GM23338 (cell line): ENCODE measurements around the gene ZNF860. TPM values are rescaled to one million over a fixed set of nuclear protein-coding genes. Genes with fewer than 3 reads are reported as not detected.

Experiments
- ATAC-seq: fragments of 200-7000 bp; cut with Tn5 transposase; 3 replicates; pipeline ENCODE4 v1.9.1; 2020
- DNase-seq: peaks from one replicate; pipeline ENCODE4 v3.0.0-alpha.2; 2015; ENCODE audit warnings: low spot score
- H2AFZ ChIP-seq: fragments of 200-600 bp; sonication (generic); 2 replicates; pipeline ENCODE4 v1.8.0; 2016; ENCODE audit warnings: antibody characterized with exemption, mild to moderate bottlenecking, moderate library complexity
- H3F3A ChIP-seq: fragments of 200-600 bp; sonication (generic); replicated peaks from 2 replicates; pipeline ENCODE4 v1.8.0; 2017; ENCODE audit warnings: antibody characterized with exemption, mixed run types, low read depth
- H3K27ac ChIP-seq: fragments of 200-600 bp; sonication (generic); 2 replicates; pipeline ENCODE4 v1.6.1; 2016; ENCODE audit warnings: low read depth
- H3K27me3 ChIP-seq: fragments of 200-600 bp; sonication (generic); 2 replicates; pipeline ENCODE4 v1.8.0; 2016; ENCODE audit warnings: mild to moderate bottlenecking, mixed run types, moderate library complexity; ENCODE audit not compliant: insufficient read depth
- H3K36me3 ChIP-seq: fragments of 200-600 bp; sonication (generic); 2 replicates; pipeline ENCODE4 v1.8.0; 2016; ENCODE audit warnings: mild to moderate bottlenecking; ENCODE audit not compliant: insufficient read depth
- H3K4me1 ChIP-seq: fragments of 200-600 bp; sonication (generic); 2 replicates; pipeline ENCODE4 v1.8.0; 2016; ENCODE audit warnings: mild to moderate bottlenecking, moderate library complexity; ENCODE audit not compliant: insufficient read depth
- H3K4me2 ChIP-seq: fragments of 200-600 bp; sonication (generic); 2 replicates; pipeline ENCODE4 v1.7.1; 2017; ENCODE audit warnings: mixed run types
- H3K4me3 ChIP-seq: fragments of 200-600 bp; sonication (generic); 2 replicates; pipeline ENCODE4 v1.6.1; 2016; ENCODE audit warnings: mixed run types
- H3K79me2 ChIP-seq: fragments of 200-600 bp; sonication (generic); replicated peaks from 2 replicates; pipeline ENCODE4 v1.8.0; 2017; ENCODE audit warnings: mild to moderate bottlenecking; ENCODE audit not compliant: insufficient read depth
- H3K9me2 ChIP-seq: fragments of 200-600 bp; sonication (generic); 2 replicates; pipeline ENCODE4 v1.8.0; 2017; ENCODE audit not compliant: insufficient read depth
- H4K20me1 ChIP-seq: fragments of 200-600 bp; sonication (generic); replicated peaks from 2 replicates; pipeline ENCODE4 v1.8.0; 2017; ENCODE audit warnings: mild to moderate bottlenecking; ENCODE audit not compliant: insufficient read depth
- H3K27ac Mint-ChIP-seq: 2 replicates; pipeline ENCODE4 v1.8.0; 2020; ENCODE audit warnings: inconsistent platforms, mild to moderate bottlenecking, moderate library complexity, mixed read lengths
- H3K27me3 Mint-ChIP-seq: 3 replicates; pipeline ENCODE4 v1.8.0; 2022; ENCODE audit warnings: low read depth, mild to moderate bottlenecking, moderate library complexity, mixed read lengths, inconsistent platforms; ENCODE audit not compliant: insufficient read depth, poor library complexity
- H3K36me3 Mint-ChIP-seq: 3 replicates; pipeline ENCODE4 v1.8.0; 2021; ENCODE audit warnings: low read depth, mild to moderate bottlenecking, inconsistent platforms, moderate library complexity, mixed read lengths
- H3K4me1 Mint-ChIP-seq: 3 replicates; pipeline ENCODE4 v1.8.0; 2020; ENCODE audit warnings: mild to moderate bottlenecking, inconsistent platforms, mixed read lengths
- H3K4me3 Mint-ChIP-seq: 3 replicates; pipeline ENCODE4 v1.8.0; 2021; ENCODE audit warnings: moderate library complexity, mild to moderate bottlenecking, inconsistent platforms, mixed read lengths
- H3K9me3 Mint-ChIP-seq: 3 replicates; pipeline ENCODE4 v1.8.0; 2020; ENCODE audit warnings: moderate library complexity, mild to moderate bottlenecking, inconsistent platforms, mixed read lengths
- CREB1 ChIP-seq: fragments of 250-450 bp; sonication (Bioruptor Pico); IDR thresholded peaks from 2 replicates; pipeline ENCODE4 v1.5.0; 2020; ENCODE audit warnings: low read depth, mild to moderate bottlenecking, moderate library complexity
- EZH2 ChIP-seq: fragments of 200-600 bp; sonication (generic); IDR thresholded peaks from one replicate; pipeline ENCODE4 v1.8.0; 2017; ENCODE audit warnings: antibody characterized with exemption, mild to moderate bottlenecking, low read depth; ENCODE audit not compliant: unreplicated experiment
- JUNB ChIP-seq: IDR thresholded peaks from one replicate; pipeline ENCODE4 v1.6.1; 2016; ENCODE audit warnings: antibody characterized with exemption; ENCODE audit not compliant: unreplicated experiment
- NANOG ChIP-seq: IDR thresholded peaks from 2 replicates; pipeline ENCODE4 v1.6.1; 2016; ENCODE audit warnings: antibody characterized with exemption, borderline replicate concordance
- POLR2AphosphoS5 ChIP-seq: IDR thresholded peaks from 2 replicates; pipeline ENCODE4 v1.6.1; 2016; ENCODE audit warnings: antibody characterized with exemption, low read depth
- STAT1 ChIP-seq: IDR thresholded peaks from one replicate; pipeline ENCODE4 v1.6.1; 2016; ENCODE audit warnings: antibody characterized with exemption; ENCODE audit not compliant: unreplicated experiment
- ZNF114 ChIP-seq: fragments of 250-450 bp; sonication (Bioruptor Pico); IDR thresholded peaks from 2 replicates; pipeline ENCODE4 v1.5.0; 2020; ENCODE audit warnings: mild to moderate bottlenecking, moderate library complexity
- ZNF331 ChIP-seq: fragments of 250-450 bp; sonication (Bioruptor Pico); IDR thresholded peaks from 2 replicates; pipeline ENCODE4 v1.5.0; 2020; ENCODE audit warnings: low read depth, mild to moderate bottlenecking, moderate library complexity
- long read RNA-seq: library from polyadenylated mRNA; unstranded; transcript quantifications from one replicate; pipeline ENCODE4 v2.0.0, GENCODE V29; 2020; ENCODE audit not compliant: unreplicated experiment
- polyA plus RNA-seq: library from polyadenylated mRNA; unstranded; fragments of >200 nt; fragmentation: Nextera tagmentation; extraction: Ambion mirVana; gene quantifications from 2 replicates; pipeline ENCODE4 v1.2.1, GENCODE V29; 2016
- total RNA-seq: library from RNA; depleted of rRNA; stranded (reverse); fragments of >200 nt; shearing (Covaris generic); gene quantifications from 2 replicates; pipeline ENCODE4 v1.2.3, GENCODE V29; 2014; rRNA removed
- TF ChIP-seq, protein P1 (sequence below): IDR thresholded peaks from 2 replicates; pipeline ENCODE4 v1.6.1; 2016; ENCODE audit warnings: antibody characterized with exemption
- TF ChIP-seq, protein P2 (sequence below), 2 experiments: fragments of 200-600 bp in 1 of 2; sonication (generic) in 1 of 2; conservative IDR thresholded peaks; 2 replicates each; pipeline versions ENCODE4 v1.5.1 to v1.6.1; 2016 to 2017; ENCODE audit warnings: antibody characterized with exemption in 2 of 2, low read depth in 2 of 2, mild to moderate bottlenecking in 2 of 2, moderate library complexity in 1 of 2

ZNF860 gene
- total RNA-seq (12.4 and 14.7 TPM in 2 replicates), polyA plus RNA-seq (2.7 and 5.2 TPM in 2 replicates)
- long read RNA-seq, partial matches to known transcripts, result 0 of 1 reads
- long read RNA-seq, other reads (novel, unspliced or antisense), result 1 of 1 reads

- DNase-seq (peak; percentile 83), ATAC-seq (peak; percentile 82)
- H3K4me3 ChIP-seq, result peak within 1 kb of the TSS; percentile 95
- H3K4me1 ChIP-seq, result peaks cover 30% of the 10 kb centered on the region
- no peaks in the 10 kb centered on the region for H3K27me3 ChIP-seq
- no peaks in the 10 kb centered on the region for H3K9me2 ChIP-seq
- Mint-ChIP-seq H3K36me3 (peaks cover 36% of the 10 kb centered on the region), H3K4me1 (peaks cover 34% of the 10 kb centered on the region), H3K9me3 (no peaks in the 10 kb centered on the region), H3K4me3 (peak within 1 kb of the TSS; percentile 89), H3K27me3 (peaks cover 18% of the 10 kb centered on the region), H3K27ac (peak within 1 kb of the TSS; percentile 91)
- H4K20me1 ChIP-seq, result peaks cover 16% of the 10 kb centered on the region; the same call in 1 of the 2 replicates
- H3K27ac ChIP-seq, result peak within 1 kb of the TSS; percentile 87
- peaks cover 64% of the 10 kb centered on the region for H3K79me2 ChIP-seq
- H3K36me3 ChIP-seq, result peaks cover 5% of the 10 kb centered on the region; the same call in 1 of the 2 replicates
- peak within 1 kb of the TSS; percentile 96 for H2AFZ ChIP-seq
- H3K4me2 ChIP-seq, result peak within 1 kb of the TSS; percentile 98
- H3F3A ChIP-seq, result 0 out of 2 replicates have a peak, but pooled peaks cover 2% of the 10 kb centered on the region
- TF ChIP-seq POLR2AphosphoS5 (peak; percentile 54), CREB1 (CRISPR knock-in tag) (peak; percentile 34; the same call in 1 of the 2 replicates)
- TF ChIP-seq, protein P1, sequence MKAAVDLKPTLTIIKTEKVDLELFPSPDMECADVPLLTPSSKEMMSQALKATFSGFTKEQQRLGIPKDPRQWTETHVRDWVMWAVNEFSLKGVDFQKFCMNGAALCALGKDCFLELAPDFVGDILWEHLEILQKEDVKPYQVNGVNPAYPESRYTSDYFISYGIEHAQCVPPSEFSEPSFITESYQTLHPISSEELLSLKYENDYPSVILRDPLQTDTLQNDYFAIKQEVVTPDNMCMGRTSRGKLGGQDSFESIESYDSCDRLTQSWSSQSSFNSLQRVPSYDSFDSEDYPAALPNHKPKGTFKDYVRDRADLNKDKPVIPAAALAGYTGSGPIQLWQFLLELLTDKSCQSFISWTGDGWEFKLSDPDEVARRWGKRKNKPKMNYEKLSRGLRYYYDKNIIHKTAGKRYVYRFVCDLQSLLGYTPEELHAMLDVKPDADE, result no peak
Observed at GRCh38 chr3:31981206-31982181, at the start of gene ZNF860, which contains the start of gene OSBPL10. Gene ZNF860, plus strand, starts transcription at chr3:31981750. Its CDS starts 7,330 bp downstream, at chr3:31989080. Gene OSBPL10, minus strand, starts transcription at chr3:31981262. Its CDS starts 83 bp downstream, at chr3:31981179.

GRCh38 chr3:31932990-31933389 is 48.6 kb upstream of the ZNF860 start:
- Mint-ChIP-seq H3K27ac (no peak overlapping the region), H3K4me3 (no peak overlapping the region)
- TF ChIP-seq EZH2 (no peak), POLR2AphosphoS5 (no peak)

GRCh38 chr3:31934018-31934417 is 47.5 kb upstream of the ZNF860 start:
- H3K4me3 Mint-ChIP-seq, result peak overlapping the region; percentile 20; the same call in 1 of the 3 replicates
- peaks cover 10% of the 10 kb centered on the region; the same call in 1 of the 2 replicates for H3K9me2 ChIP-seq
- peaks cover 5% of the 10 kb centered on the region for H3K27me3 Mint-ChIP-seq
- peak overlapping the region; percentile 53 for H3K4me2 ChIP-seq
- no peak overlapping the region for H2AFZ ChIP-seq
- peak overlapping the region; percentile 61 for H3K27ac Mint-ChIP-seq
- DNase-seq, result peak; percentile 72
- peak; percentile 83 for ATAC-seq
- H4K20me1 ChIP-seq, result no peaks in the 10 kb centered on the region
- H3K27me3 ChIP-seq, result no peaks in the 10 kb centered on the region
- peaks cover 44% of the 10 kb centered on the region for H3K4me1 ChIP-seq
- H3F3A ChIP-seq, result 0 out of 2 replicates have a peak, but pooled peaks cover 3% of the 10 kb centered on the region
- peak overlapping the region; percentile 72 for H3K27ac ChIP-seq
- H3K4me1 Mint-ChIP-seq, result peaks cover 38% of the 10 kb centered on the region
- no peaks in the 10 kb centered on the region for H3K9me3 Mint-ChIP-seq
- H3K4me3 ChIP-seq, result peak overlapping the region; percentile 9; the same call in 1 of the 2 replicates
- H3K36me3 ChIP-seq, result no peaks in the 10 kb centered on the region
- peaks cover 97% of the 10 kb centered on the region for H3K79me2 ChIP-seq
- H3K36me3 Mint-ChIP-seq, result no peaks in the 10 kb centered on the region; the same call in 2 of the 3 replicates
- TF ChIP-seq ZNF331 (CRISPR knock-in tag), result no peak
- no peak for TF ChIP-seq EZH2
- no peak for TF ChIP-seq ZNF114 (CRISPR knock-in tag)
- no peak for TF ChIP-seq JUNB
- no peak for TF ChIP-seq NANOG
- TF ChIP-seq, protein P1, result no peak
- TF ChIP-seq, protein P2, sequence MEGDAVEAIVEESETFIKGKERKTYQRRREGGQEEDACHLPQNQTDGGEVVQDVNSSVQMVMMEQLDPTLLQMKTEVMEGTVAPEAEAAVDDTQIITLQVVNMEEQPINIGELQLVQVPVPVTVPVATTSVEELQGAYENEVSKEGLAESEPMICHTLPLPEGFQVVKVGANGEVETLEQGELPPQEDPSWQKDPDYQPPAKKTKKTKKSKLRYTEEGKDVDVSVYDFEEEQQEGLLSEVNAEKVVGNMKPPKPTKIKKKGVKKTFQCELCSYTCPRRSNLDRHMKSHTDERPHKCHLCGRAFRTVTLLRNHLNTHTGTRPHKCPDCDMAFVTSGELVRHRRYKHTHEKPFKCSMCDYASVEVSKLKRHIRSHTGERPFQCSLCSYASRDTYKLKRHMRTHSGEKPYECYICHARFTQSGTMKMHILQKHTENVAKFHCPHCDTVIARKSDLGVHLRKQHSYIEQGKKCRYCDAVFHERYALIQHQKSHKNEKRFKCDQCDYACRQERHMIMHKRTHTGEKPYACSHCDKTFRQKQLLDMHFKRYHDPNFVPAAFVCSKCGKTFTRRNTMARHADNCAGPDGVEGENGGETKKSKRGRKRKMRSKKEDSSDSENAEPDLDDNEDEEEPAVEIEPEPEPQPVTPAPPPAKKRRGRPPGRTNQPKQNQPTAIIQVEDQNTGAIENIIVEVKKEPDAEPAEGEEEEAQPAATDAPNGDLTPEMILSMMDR (conservative IDR thresholded peaks at IDR 0.05; ENCODE audit: low read depth in 2 of 2), result no peak
- no peak for TF ChIP-seq STAT1

More at GRCh38 chr3:31932990-31933389, 48.6 kb upstream of the ZNF860 start:
- H3F3A ChIP-seq, result 0 out of 2 replicates have a peak, but pooled peaks cover 3% of the 10 kb centered on the region
- peaks cover 5% of the 10 kb centered on the region; the same call in 1 of the 2 replicates for H3K9me2 ChIP-seq
- Mint-ChIP-seq H3K9me3 (no peaks in the 10 kb centered on the region), H3K4me1 (peaks cover 45% of the 10 kb centered on the region), H3K36me3 (no peaks in the 10 kb centered on the region; the same call in 2 of the 3 replicates), H3K27me3 (peaks cover 5% of the 10 kb centered on the region)
- peaks cover 55% of the 10 kb centered on the region for H3K4me1 ChIP-seq
- H3K27me3 ChIP-seq, result no peaks in the 10 kb centered on the region
- peak overlapping the region; percentile 72 for H3K27ac ChIP-seq
- H3K79me2 ChIP-seq, result peaks cover 97% of the 10 kb centered on the region
- H3K4me3 ChIP-seq, result no peak overlapping the region
- no peaks in the 10 kb centered on the region for H3K36me3 ChIP-seq
- peak; percentile 18; the same call in 2 of the 3 replicates for ATAC-seq
- no peak overlapping the region for H2AFZ ChIP-seq
- no peak for DNase-seq
- H3K4me2 ChIP-seq, result peak overlapping the region; percentile 53
- H4K20me1 ChIP-seq, result peaks cover 8% of the 10 kb centered on the region; the same call in 1 of the 2 replicates
